ENCODE results near the gene SLC29A3.

- TF ChIP-seq YY1 (IDR thresholded peaks at IDR 0.05; ENCODE audit: insufficient read depth, insufficient read length) = no peak
- TF ChIP-seq SUZ12 (IDR thresholded peaks at IDR 0.05; ENCODE audit: extremely low read depth, insufficient read depth, insufficient read length) = no peak
- no peak for TF ChIP-seq ZNF274 (IDR thresholded peaks at IDR 0.05; ENCODE audit: low read depth, low read length)
These were observed 19.9 kb downstream of the SLC29A3 start for GRCh38 chr10:71338728-71339495.
